ENCODE results near the gene TJP2.

TJP2 gene

DNA sequence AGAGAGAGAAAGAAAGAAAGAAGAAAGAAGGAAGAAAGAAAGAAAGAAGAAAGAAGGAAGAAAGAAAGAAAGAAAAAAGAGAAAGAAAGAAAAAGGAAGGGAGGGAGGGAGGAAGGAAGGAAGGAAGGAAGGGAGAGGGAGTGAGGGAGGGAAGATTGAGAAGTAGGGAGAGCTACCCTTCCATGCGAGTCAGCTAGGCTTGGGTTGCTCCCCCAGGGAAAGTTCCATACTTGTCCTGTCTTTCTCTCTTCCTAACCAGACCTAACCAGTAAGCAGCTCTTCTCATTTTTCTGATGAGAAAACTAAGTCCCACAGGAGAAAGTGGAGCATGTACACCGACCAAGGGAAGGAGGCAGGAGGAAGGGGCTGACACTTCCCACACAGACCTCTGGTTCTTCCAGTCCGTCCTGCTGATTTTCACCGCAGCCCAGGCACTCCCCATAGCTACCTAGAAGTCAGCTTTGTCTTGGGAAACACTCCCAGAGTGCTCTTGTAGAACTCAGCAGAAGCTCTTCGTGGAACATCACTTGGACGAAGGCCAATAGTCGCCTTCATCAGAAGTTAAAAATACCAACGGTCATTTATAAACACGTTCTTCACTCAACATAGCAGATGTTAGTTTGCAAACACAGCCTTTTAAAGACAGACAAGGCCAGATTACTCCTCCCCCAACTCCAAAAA, 121.9 kb downstream of the TJP2 start:
- Histone ChIP-seq H3K79me2 (ENCODE audit: low read length) (no peaks in the 10 kb centered on the region), H2AFZ (ENCODE audit: low read depth, low read length) (no peak overlapping the region), H3K9me3 (ENCODE audit: insufficient read depth, low read length) (no peaks in the 10 kb centered on the region), H3K4me2 (ENCODE audit: low read length) (no peak overlapping the region), H3K4me1 (ENCODE audit: low read length) (no peaks in the 10 kb centered on the region), H3K4me3 (ENCODE audit: low read length) (no peak overlapping the region), H3K27me3 (ENCODE audit: low read depth, low read length) (no peaks in the 10 kb centered on the region), H3K9ac (ENCODE audit: low read length) (no peak overlapping the region), H3K27ac (ENCODE audit: low read length) (no peak overlapping the region), H3K36me3 (replicated peaks; ENCODE audit: low read depth, low read length) (no peaks in the 10 kb centered on the region), H4K20me1 (ENCODE audit: insufficient read depth, low read length) (no peaks in the 10 kb centered on the region)
- TF ChIP-seq CTCF (IDR thresholded peaks at IDR 0.05; ENCODE audit: low read depth, low read length) (no peak), EZH2phosphoT487 (IDR thresholded peaks at IDR 0.05; ENCODE audit: low read depth) (no peak)

DNA sequence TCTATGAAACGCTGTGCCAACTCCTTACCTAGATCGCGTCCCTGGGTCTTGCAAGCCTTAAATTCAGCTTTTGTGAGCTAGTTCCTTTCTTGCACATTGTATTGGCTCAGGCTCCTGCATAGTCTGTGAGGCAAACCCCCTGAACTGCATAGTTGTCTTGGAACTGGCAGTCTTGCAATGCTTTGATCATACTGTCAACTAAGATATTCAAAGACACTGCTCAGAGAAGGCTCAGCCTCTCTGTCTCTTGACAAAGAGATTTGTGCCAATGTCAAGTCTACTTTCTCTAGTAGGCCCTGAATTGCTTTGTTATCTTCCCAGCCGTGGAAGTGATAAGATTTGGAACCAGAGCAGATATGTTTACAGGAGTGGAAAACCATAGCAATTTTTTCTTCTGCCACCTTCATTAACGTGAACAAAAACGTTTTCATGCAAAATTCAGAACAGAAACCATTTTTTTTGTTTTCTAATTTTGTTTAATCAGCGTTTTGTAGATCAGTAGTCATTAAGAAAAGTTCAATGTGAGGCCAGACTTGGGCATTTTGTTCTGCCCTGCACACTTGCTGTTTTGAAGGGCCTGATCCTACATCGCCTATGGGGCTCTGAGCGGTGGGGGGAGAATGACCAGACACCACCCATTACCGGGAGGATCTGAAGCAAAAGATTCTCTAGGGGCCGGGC, 123.4 kb downstream of the TJP2 start:
- H3K27ac ChIP-seq (ENCODE audit: low read length), result no peak overlapping the region
- no peaks in the 10 kb centered on the region for H3K4me1 ChIP-seq (ENCODE audit: low read length)
- no peak for TF ChIP-seq CTCF (IDR thresholded peaks at IDR 0.05; ENCODE audit: low read depth, low read length)
- no peak for TF ChIP-seq EZH2phosphoT487 (IDR thresholded peaks at IDR 0.05; ENCODE audit: low read depth)
- no peak overlapping the region for H3K4me2 ChIP-seq (ENCODE audit: low read length)
- H4K20me1 ChIP-seq (ENCODE audit: insufficient read depth, low read length), result no peaks in the 10 kb centered on the region
- no peaks in the 10 kb centered on the region for H3K36me3 ChIP-seq (replicated peaks; ENCODE audit: low read depth, low read length)
- no peaks in the 10 kb centered on the region for H3K9me3 ChIP-seq (ENCODE audit: insufficient read depth, low read length)
- no peak overlapping the region for H3K4me3 ChIP-seq (ENCODE audit: low read length)
- no peak overlapping the region for H3K9ac ChIP-seq (ENCODE audit: low read length)
- no peaks in the 10 kb centered on the region for H3K79me2 ChIP-seq (ENCODE audit: low read length)
- H3K27me3 ChIP-seq (ENCODE audit: low read depth, low read length), result 0 out of 2 replicates have a peak, but pooled peaks cover under 1% of the 10 kb centered on the region
- H2AFZ ChIP-seq (ENCODE audit: low read depth, low read length), result no peak overlapping the region

DNA sequence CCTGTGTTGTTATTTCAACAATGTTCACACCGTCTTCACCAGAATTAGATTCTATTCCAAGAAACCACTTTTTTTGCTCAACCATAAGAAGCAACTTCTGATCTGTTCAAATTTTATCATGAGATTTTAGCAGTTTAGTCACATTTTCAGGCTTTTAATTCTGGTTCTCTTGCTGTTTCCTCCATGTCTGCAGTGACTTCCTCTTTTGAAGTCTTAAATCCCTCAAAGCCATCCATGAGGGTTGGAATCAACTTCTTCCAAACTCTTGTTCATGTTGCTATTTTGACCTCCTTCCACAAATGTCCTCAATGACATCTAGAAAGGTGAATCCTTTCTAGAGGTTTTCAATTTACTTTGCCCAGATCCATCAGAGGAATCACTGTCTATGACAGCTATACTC, 125.2 kb downstream of the TJP2 start:
- Histone ChIP-seq H3K4me2 (ENCODE audit: low read length) (no peak overlapping the region), H3K27ac (ENCODE audit: low read length) (no peak overlapping the region), H3K4me1 (ENCODE audit: low read length) (no peaks in the 10 kb centered on the region), H2AFZ (ENCODE audit: low read depth, low read length) (no peak overlapping the region), H3K4me3 (ENCODE audit: low read length) (no peak overlapping the region), H4K20me1 (ENCODE audit: insufficient read depth, low read length) (no peaks in the 10 kb centered on the region), H3K36me3 (replicated peaks; ENCODE audit: low read depth, low read length) (no peaks in the 10 kb centered on the region), H3K9me3 (ENCODE audit: insufficient read depth, low read length) (no peaks in the 10 kb centered on the region), H3K9ac (ENCODE audit: low read length) (no peak overlapping the region), H3K79me2 (ENCODE audit: low read length) (no peaks in the 10 kb centered on the region), H3K27me3 (ENCODE audit: low read depth, low read length) (0 out of 2 replicates have a peak, but pooled peaks cover 4% of the 10 kb centered on the region)
- TF ChIP-seq EZH2phosphoT487 (IDR thresholded peaks at IDR 0.05; ENCODE audit: low read depth) (no peak), CTCF (IDR thresholded peaks at IDR 0.05; ENCODE audit: low read depth, low read length) (no peak)

GRCh38 chr9:69299826-69300225, 125.7 kb downstream of the TJP2 start:
- H3K9me3 ChIP-seq (ENCODE audit: insufficient read depth, low read length), result no peaks in the 10 kb centered on the region
- no peaks in the 10 kb centered on the region for H3K79me2 ChIP-seq (ENCODE audit: low read length)
- H4K20me1 ChIP-seq (ENCODE audit: insufficient read depth, low read length), result no peaks in the 10 kb centered on the region
- H3K4me3 ChIP-seq (ENCODE audit: low read length), result no peak overlapping the region
- H3K36me3 ChIP-seq (replicated peaks; ENCODE audit: low read depth, low read length), result no peaks in the 10 kb centered on the region
- TF ChIP-seq EZH2phosphoT487 (IDR thresholded peaks at IDR 0.05; ENCODE audit: low read depth) (no peak), CTCF (IDR thresholded peaks at IDR 0.05; ENCODE audit: low read depth, low read length) (no peak)
- no peak overlapping the region for H2AFZ ChIP-seq (ENCODE audit: low read depth, low read length)
- H3K4me1 ChIP-seq (ENCODE audit: low read length), result no peaks in the 10 kb centered on the region
- H3K4me2 ChIP-seq (ENCODE audit: low read length), result no peak overlapping the region
- H3K27ac ChIP-seq (ENCODE audit: low read length), result no peak overlapping the region
- 0 out of 2 replicates have a peak, but pooled peaks cover 4% of the 10 kb centered on the region for H3K27me3 ChIP-seq (ENCODE audit: low read depth, low read length)
- H3K9ac ChIP-seq (ENCODE audit: low read length), result no peak overlapping the region
